TTC549 (cell line): ENCODE measurements around the gene INPP4A.

Source experiments
- FAIRE-seq: peaks from 2 replicates; lab custom pipeline; 2012; peaks lifted over from hg19 to GRCh38; lab: Jason Lieb, UNC

The INPP4A gene

GRCh38 chr2:98496750-98497493 is 52.3 kb downstream of the INPP4A start:
- FAIRE-seq: no peak

GRCh38 chr2:98498703-98499440 is 54.2 kb downstream of the INPP4A start:
- no peak for FAIRE-seq

- FAIRE-seq: no peak
Measured at GRCh38 chr2:98500561-98500960, 55.9 kb downstream of the INPP4A start.

- FAIRE-seq: no peak
Measured at GRCh38 chr2:98501223-98501622, 56.6 kb downstream of the INPP4A start.

GRCh38 chr2:98501876-98502275 is 57.2 kb downstream of the INPP4A start:
- FAIRE-seq: no peak

- FAIRE-seq: no peak
Measured at GRCh38 chr2:98502556-98503335, 58.1 kb downstream of the INPP4A start.

GRCh38 chr2:98503481-98504105 is 58.9 kb downstream of the INPP4A start:
- no peak for FAIRE-seq

- FAIRE-seq: no peak
Measured at GRCh38 chr2:98504381-98505109, 59.9 kb downstream of the INPP4A start.

GRCh38 chr2:98505311-98505808 is 60.7 kb downstream of the INPP4A start:
- no peak for FAIRE-seq

- no peak for FAIRE-seq
Measured at GRCh38 chr2:98505971-98506664, 61.5 kb downstream of the INPP4A start.

- FAIRE-seq: no peak
Measured at GRCh38 chr2:98506881-98507280, 62.2 kb downstream of the INPP4A start.

GRCh38 chr2:98507461-98507860 is 62.8 kb downstream of the INPP4A start:
- no peak for FAIRE-seq

- FAIRE-seq: no peak
Measured at GRCh38 chr2:98507891-98508708, 63.4 kb downstream of the INPP4A start.

GRCh38 chr2:98508709-98509066 is 64.0 kb downstream of the INPP4A start:
- no peak for FAIRE-seq

- FAIRE-seq: no peak
Measured at GRCh38 chr2:98509542-98510321, 65.1 kb downstream of the INPP4A start.

GRCh38 chr2:98510322-98510662 is 65.6 kb downstream of the INPP4A start:
- no peak for FAIRE-seq

GRCh38 chr2:98511981-98512380 is 67.3 kb downstream of the INPP4A start:
- FAIRE-seq: no peak

- no peak for FAIRE-seq
Measured at GRCh38 chr2:98512699-98513098, 68.0 kb downstream of the INPP4A start.

- FAIRE-seq: no peak
Measured at GRCh38 chr2:98514096-98514639, 69.5 kb downstream of the INPP4A start.
